ENCODE measurements around the gene SMC5. TPM values are rescaled to one million over a fixed set of nuclear protein-coding genes. Genes with fewer than 3 reads are reported as not detected.

The SMC5 gene
- total RNA-seq (2022): 7.7 and 7.8 TPM in 2 replicates
- Bru-seq, nascent RNA: percentile 69 among the genes with signal in this experiment
- BruChase-seq, experiment 1, labeled RNA remaining after a 2-hour chase: percentile 69 among the genes with signal in this experiment
- percentile 69 among the genes with signal in this experiment for BruChase-seq, experiment 2, labeled RNA remaining after a 6-hour chase
- long read RNA-seq, full-length matches to known transcripts: 2 of 6 reads
- long read RNA-seq, partial matches to known transcripts: 0 of 6 reads
- long read RNA-seq, other reads (novel, unspliced or antisense): 4 of 6 reads

GRCh38 chr9:70258692-70259511 is at the start of gene SMC5:
Gene SMC5, plus strand, starts transcription at chr9:70258978. Its CDS starts 101 bp downstream, at chr9:70259079.
- CTCF ChIA-PET: no interaction called here
- no peaks in the 10 kb centered on the region for H3K4me1 ChIP-seq
- no peak for TF ChIP-seq CTCF (IDR thresholded peaks at IDR 0.05; ENCODE audit: insufficient read depth in 1 of 2, low read depth in 1 of 2, low read length in 1 of 2, severe bottlenecking in 1 of 2, unreplicated experiment in 1 of 2)
- Mint-ChIP-seq H3K27ac (ENCODE audit: unreplicated experiment) (peak within 1 kb of the TSS; percentile 94), H3K9me3 (ENCODE audit: unreplicated experiment) (no peaks in the 10 kb centered on the region), H3K36me3 (ENCODE audit: insufficient read depth, unreplicated experiment) (peaks cover 26% of the 10 kb centered on the region), H3K4me1 (ENCODE audit: low read depth, unreplicated experiment) (peaks cover 8% of the 10 kb centered on the region), H3K4me3 (ENCODE audit: unreplicated experiment) (peak within 1 kb of the TSS; percentile 89), H3K27me3 (ENCODE audit: insufficient read depth, unreplicated experiment) (no peaks in the 10 kb centered on the region)
- no peaks in the 10 kb centered on the region for H3K27me3 ChIP-seq (replicated peaks; ENCODE audit: control insufficient read depth, insufficient read depth, low read length)
- no peaks in the 10 kb centered on the region for H3K36me3 ChIP-seq (ENCODE audit: control insufficient read depth, insufficient read depth, low read length)
- peak within 1 kb of the TSS; percentile 54 for H3K4me3 ChIP-seq (ENCODE audit: low read depth, low read length)
- POLR2A ChIA-PET: no interaction called here
- DNase-seq: peak; percentile 71 to 73
- no peaks in the 10 kb centered on the region for H3K9me3 ChIP-seq
- TSS peak; percentile 58 for BruUV-seq (replicated peaks)
- intact Hi-C loops (cut with micrococcal nuclease; ENCODE audit: unreplicated experiment): no loop called here

- intact Hi-C loops (cut with micrococcal nuclease; ENCODE audit: unreplicated experiment): no loop called here
- Mint-ChIP-seq H3K9me3 (ENCODE audit: unreplicated experiment) (peaks cover 11% of the 10 kb centered on the region), H3K27me3 (ENCODE audit: insufficient read depth, unreplicated experiment) (no peaks in the 10 kb centered on the region), H3K4me3 (ENCODE audit: unreplicated experiment) (no peak overlapping the region), H3K36me3 (ENCODE audit: insufficient read depth, unreplicated experiment) (peaks cover 5% of the 10 kb centered on the region), H3K27ac (ENCODE audit: unreplicated experiment) (no peak overlapping the region), H3K4me1 (ENCODE audit: low read depth, unreplicated experiment) (no peaks in the 10 kb centered on the region)
- no peak for DNase-seq
- no peaks in the 10 kb centered on the region for H3K9me3 ChIP-seq
- no peaks in the 10 kb centered on the region for H3K4me1 ChIP-seq
- H3K27me3 ChIP-seq (replicated peaks; ENCODE audit: control insufficient read depth, insufficient read depth, low read length): no peaks in the 10 kb centered on the region
- POLR2A ChIA-PET: no interaction called here
- CTCF ChIA-PET: no interaction called here
- no peak overlapping the region for H3K4me3 ChIP-seq (ENCODE audit: low read depth, low read length)
- no peak for TF ChIP-seq CTCF (IDR thresholded peaks at IDR 0.05; ENCODE audit: insufficient read depth in 1 of 2, low read depth in 1 of 2, low read length in 1 of 2, severe bottlenecking in 1 of 2, unreplicated experiment in 1 of 2)
- BruUV-seq (replicated peaks): no TSS peak
- no peaks in the 10 kb centered on the region for H3K36me3 ChIP-seq (ENCODE audit: control insufficient read depth, insufficient read depth, low read length)
Observed at GRCh38 chr9:70217029-70217428, 41.7 kb upstream of the SMC5 start.

- POLR2A ChIA-PET: no interaction called here
- intact Hi-C loops (cut with micrococcal nuclease; ENCODE audit: unreplicated experiment): no loop called here
- Histone ChIP-seq H3K27me3 (replicated peaks; ENCODE audit: control insufficient read depth, insufficient read depth, low read length) (no peaks in the 10 kb centered on the region), H3K9me3 (no peaks in the 10 kb centered on the region), H3K36me3 (ENCODE audit: control insufficient read depth, insufficient read depth, low read length) (no peaks in the 10 kb centered on the region), H3K4me3 (ENCODE audit: low read depth, low read length) (no peak overlapping the region), H3K4me1 (no peaks in the 10 kb centered on the region)
- H3K4me3 Mint-ChIP-seq (ENCODE audit: unreplicated experiment): no peak overlapping the region
- DNase-seq: no peak
- H3K36me3 Mint-ChIP-seq (ENCODE audit: insufficient read depth, unreplicated experiment): peaks cover 5% of the 10 kb centered on the region
- CTCF ChIA-PET: no interaction called here
- no peaks in the 10 kb centered on the region for H3K4me1 Mint-ChIP-seq (ENCODE audit: low read depth, unreplicated experiment)
- BruUV-seq (replicated peaks): no TSS peak
- no peaks in the 10 kb centered on the region for H3K27me3 Mint-ChIP-seq (ENCODE audit: insufficient read depth, unreplicated experiment)
- no peak overlapping the region for H3K27ac Mint-ChIP-seq (ENCODE audit: unreplicated experiment)
- no peak for TF ChIP-seq CTCF (IDR thresholded peaks at IDR 0.05; ENCODE audit: insufficient read depth in 1 of 2, low read depth in 1 of 2, low read length in 1 of 2, severe bottlenecking in 1 of 2, unreplicated experiment in 1 of 2)
- H3K9me3 Mint-ChIP-seq (ENCODE audit: unreplicated experiment): peaks cover 11% of the 10 kb centered on the region
Observed at GRCh38 chr9:70218767-70219166, 40.0 kb upstream of the SMC5 start.

Measured in Caco-2 (cell line).